Activated CD4-positive, alpha-beta memory T cell treated with anti-CD3 and anti-CD28 coated beads, Interleukin-2, amount 10 ng/mL, durations not matched to agents 7 days and 5 days (primary cell): Measurements from ENCODE around the gene CYB5D1. TPM values are rescaled to one million over a fixed set of nuclear protein-coding genes. Genes with fewer than 3 reads are reported as not detected.
A peak's percentile ranks its signal among the peaks of the same experiment; 100 is the strongest.

Experiments
- CTCF ChIA-PET: fragments of 350-600 bp; sonication (Branson Sonifier 250); formaldehyde crosslinking; loops from one replicate; lab custom pipeline; 2021; ENCODE audit warnings: antibody characterized with exemption, inconsistent platforms; lab: Charles Lee
- POLR2A ChIA-PET: fragments of 350-600 bp; sonication (Branson Sonifier 250); formaldehyde crosslinking; loops from one replicate; lab custom pipeline; 2021; ENCODE audit warnings: antibody characterized with exemption; lab: Charles Lee
- DNase-seq: peaks from one replicate; pipeline ENCODE4 v3.0.0-alpha.2; 2020
- H3K27ac Mint-ChIP-seq: one replicate; pipeline ENCODE4 v1.8.0; 2021; ENCODE audit warnings: mild to moderate bottlenecking, mixed read lengths
- H3K27me3 Mint-ChIP-seq: one replicate; pipeline ENCODE4 v1.8.0; 2021; ENCODE audit warnings: mixed read lengths
- H3K36me3 Mint-ChIP-seq: one replicate; pipeline ENCODE4 v1.8.0; 2021; ENCODE audit warnings: low read depth, mixed read lengths
- H3K4me1 Mint-ChIP-seq: one replicate; pipeline ENCODE4 v1.8.0; 2021; ENCODE audit warnings: mixed read lengths
- H3K4me3 Mint-ChIP-seq: one replicate; pipeline ENCODE4 v1.8.0; 2021; ENCODE audit warnings: mild to moderate bottlenecking, mixed read lengths
- H3K9me3 Mint-ChIP-seq: one replicate; pipeline ENCODE4 v1.8.0; 2021; ENCODE audit warnings: mixed read lengths
- total RNA-seq, 2 experiments: library from RNA; stranded (reverse); gene quantifications; one replicate each; pipeline ENCODE4 v1.2.3, GENCODE V29; 2021

CYB5D1 gene
- total RNA-seq, 2 experiments from 2014 or later, result 5.3 to 7.5 TPM

- H3K36me3 Mint-ChIP-seq, result peaks cover 15% of the 10 kb centered on the region
- H3K27me3 Mint-ChIP-seq, result no peaks in the 10 kb centered on the region
- CTCF ChIA-PET, result interaction anchor here (1.0 to 4.2 kb wide), 4 partner anchors 8 to 276 kb away, joined by 3 to 18 read pairs (median 9); partner anchors contain the start of gene NAA38
- peak overlapping the region; percentile 97 for H3K4me3 Mint-ChIP-seq
- POLR2A ChIA-PET, result interaction anchor here (1.0 to 5.2 kb wide), 13 partner anchors 7 to 513 kb away, joined by 3 to 38 read pairs (median 4); partner anchors contain the start of genes CYB5D1, KDM6B, MPDU1 and NAA38
- DNase-seq, result peak; percentile 85
- H3K9me3 Mint-ChIP-seq, result no peaks in the 10 kb centered on the region
- H3K4me1 Mint-ChIP-seq, result peaks cover 47% of the 10 kb centered on the region
- peak overlapping the region; percentile 97 for H3K27ac Mint-ChIP-seq
These were observed 15.2 kb upstream of the CYB5D1 start for GRCh38 chr17:7842380-7843256.

GRCh38 chr17:7843257-7843535, 14.6 kb upstream of the CYB5D1 start:
- no peak for DNase-seq
- H3K4me3 Mint-ChIP-seq, result peak overlapping the region; percentile 97
- peaks cover 45% of the 10 kb centered on the region for H3K4me1 Mint-ChIP-seq
- no peaks in the 10 kb centered on the region for H3K27me3 Mint-ChIP-seq
- H3K36me3 Mint-ChIP-seq, result peaks cover 15% of the 10 kb centered on the region
- no peaks in the 10 kb centered on the region for H3K9me3 Mint-ChIP-seq
- ChIA-PET POLR2A (interaction anchor here (0.9 to 5.2 kb wide), 12 partner anchors 8 to 321 kb away, joined by 3 to 38 read pairs (median 4); partner anchors contain the start of genes CHD3, CYB5D1, KDM6B and MPDU1), CTCF (interaction anchor here (0.6 to 4.2 kb wide), 3 partner anchors 14 to 407 kb away, joined by 3 to 18 read pairs (median 3); partner anchors contain the start of gene NAA38)
- H3K27ac Mint-ChIP-seq, result peak overlapping the region; percentile 97

- DNase-seq, result peak; percentile 86
- no peaks in the 10 kb centered on the region for H3K27me3 Mint-ChIP-seq
- ChIA-PET POLR2A (interaction anchor here (0.9 to 5.2 kb wide), 13 partner anchors 8 to 320 kb away, joined by 3 to 38 read pairs (median 5); partner anchors contain the start of genes CHD3, CYB5D1, KDM6B and MPDU1), CTCF (interaction anchor here (0.6 to 4.2 kb wide), 3 partner anchors 13 to 408 kb away, joined by 3 to 18 read pairs (median 3); partner anchors contain the start of gene NAA38)
- peaks cover 15% of the 10 kb centered on the region for H3K36me3 Mint-ChIP-seq
- H3K27ac Mint-ChIP-seq, result peak overlapping the region; percentile 97
- no peaks in the 10 kb centered on the region for H3K9me3 Mint-ChIP-seq
- H3K4me3 Mint-ChIP-seq, result peak overlapping the region; percentile 97
- peaks cover 42% of the 10 kb centered on the region for H3K4me1 Mint-ChIP-seq
These were observed 14.1 kb upstream of the CYB5D1 start for GRCh38 chr17:7843536-7844291.

GRCh38 chr17:7844292-7845154, 13.3 kb upstream of the CYB5D1 start:
- DNase-seq, result peak; percentile 89
- ChIA-PET CTCF (interaction anchor here (0.6 to 1.7 kb wide), 9 partner anchors 9 to 217 kb away, joined by 3 to 19 read pairs (median 4); partner anchors contain the start of gene NAA38), POLR2A (interaction anchor here (0.8 to 5.2 kb wide), 9 partner anchors 9 to 217 kb away, joined by 3 to 38 read pairs (median 8); partner anchors contain the start of genes CHD3, CYB5D1, NAA38 and RNF227)
- Mint-ChIP-seq H3K27me3 (no peaks in the 10 kb centered on the region), H3K36me3 (peaks cover 15% of the 10 kb centered on the region), H3K4me1 (peaks cover 35% of the 10 kb centered on the region), H3K4me3 (peak overlapping the region; percentile 97), H3K27ac (peak overlapping the region; percentile 97), H3K9me3 (no peaks in the 10 kb centered on the region)

GRCh38 chr17:7845359-7846062, 12.3 kb upstream of the CYB5D1 start:
- CTCF ChIA-PET, result interaction anchor here (0.6 to 1.7 kb wide), 9 partner anchors 10 to 216 kb away, joined by 3 to 19 read pairs (median 4); partner anchors contain the start of gene NAA38
- POLR2A ChIA-PET, result interaction anchor here (1.0 to 5.2 kb wide), 8 partner anchors 10 to 218 kb away, joined by 3 to 38 read pairs (median 8); partner anchors contain the start of genes CYB5D1, NAA38, RNF227 and SAT2
- H3K36me3 Mint-ChIP-seq, result peaks cover 13% of the 10 kb centered on the region
- H3K9me3 Mint-ChIP-seq, result no peaks in the 10 kb centered on the region
- H3K4me1 Mint-ChIP-seq, result peaks cover 33% of the 10 kb centered on the region
- H3K27ac Mint-ChIP-seq, result peak overlapping the region; percentile 97
- H3K4me3 Mint-ChIP-seq, result peak overlapping the region; percentile 97
- no peak for DNase-seq
- H3K27me3 Mint-ChIP-seq, result no peaks in the 10 kb centered on the region

GRCh38 chr17:7846063-7846735, 11.6 kb upstream of the CYB5D1 start:
- ChIA-PET POLR2A (interaction anchor here (1.2 to 5.2 kb wide), 3 partner anchors 10 to 214 kb away, joined by 3 to 38 read pairs (median 32); partner anchors contain the start of genes CYB5D1, NAA38, TMEM88 and TP53), CTCF (interaction anchor here (1.0 kb wide), 1 partner anchor 11 kb away, joined by 4 read pairs; the partner anchor contains the start of gene NAA38)
- Mint-ChIP-seq H3K4me1 (peaks cover 33% of the 10 kb centered on the region), H3K9me3 (no peaks in the 10 kb centered on the region), H3K36me3 (peaks cover 9% of the 10 kb centered on the region), H3K27me3 (no peaks in the 10 kb centered on the region), H3K27ac (no peak overlapping the region), H3K4me3 (peak overlapping the region; percentile 35)
- no peak for DNase-seq

- Mint-ChIP-seq H3K4me3 (no peak overlapping the region), H3K4me1 (peaks cover 38% of the 10 kb centered on the region), H3K9me3 (no peaks in the 10 kb centered on the region), H3K27ac (no peak overlapping the region), H3K27me3 (no peaks in the 10 kb centered on the region), H3K36me3 (peaks cover 6% of the 10 kb centered on the region)
- DNase-seq, result no peak
- ChIA-PET CTCF (interaction anchor here (1.0 kb wide), 1 partner anchor 10 kb away, joined by 4 read pairs; the partner anchor contains the start of gene NAA38), POLR2A (interaction anchor here (2.4 to 5.2 kb wide), 2 partner anchors 9 to 160 kb away, joined by 32 to 38 read pairs; partner anchors contain the start of genes CYB5D1, NAA38, TMEM88 and TP53)
These were observed 10.8 kb upstream of the CYB5D1 start for GRCh38 chr17:7846765-7847661.

GRCh38 chr17:7848131-7848579, 9.6 kb upstream of the CYB5D1 start:
- CTCF ChIA-PET, result no interaction called here
- no peak overlapping the region for H3K27ac Mint-ChIP-seq
- H3K9me3 Mint-ChIP-seq, result no peaks in the 10 kb centered on the region
- POLR2A ChIA-PET, result interaction anchor here (0.7 kb wide), 1 partner anchor 10 kb away, joined by 3 read pairs; no protein-coding TSS in a partner anchor
- no peaks in the 10 kb centered on the region for H3K27me3 Mint-ChIP-seq
- DNase-seq, result no peak
- peaks cover 5% of the 10 kb centered on the region for H3K36me3 Mint-ChIP-seq
- H3K4me3 Mint-ChIP-seq, result no peak overlapping the region
- H3K4me1 Mint-ChIP-seq, result peaks cover 41% of the 10 kb centered on the region

- Mint-ChIP-seq H3K27me3 (no peaks in the 10 kb centered on the region), H3K9me3 (no peaks in the 10 kb centered on the region), H3K27ac (no peak overlapping the region), H3K36me3 (peaks cover 3% of the 10 kb centered on the region), H3K4me1 (peaks cover 41% of the 10 kb centered on the region), H3K4me3 (no peak overlapping the region)
- DNase-seq, result no peak
- ChIA-PET POLR2A (interaction anchor here (1.2 to 4.0 kb wide), 2 partner anchors 12 to 105 kb away, joined by 3 to 30 read pairs; partner anchors contain the start of gene KDM6B), CTCF (interaction anchor here (0.6 kb wide), 1 partner anchor 132 kb away, joined by 3 read pairs; no protein-coding TSS in a partner anchor)
These were observed 9.1 kb upstream of the CYB5D1 start for GRCh38 chr17:7848739-7849129.
